Lower leg skin (tissue), 4 donors: Measurements from ENCODE around the gene UBR4. TPM values are rescaled to one million over a fixed set of nuclear protein-coding genes. Genes with fewer than 3 reads are reported as not detected.

Experiments
- DNase-seq, 2 donors: peaks; one replicate each; pipeline ENCODE4 v3.0.0-alpha.2; 2019; ENCODE audit warnings: low spot score in 2 of 2
- H3K4me3 ChIP-seq: fragments of 200-600 bp; sonication (generic); 2 replicates; pipeline ENCODE4 v1.5.1; 2017; ENCODE audit warnings: mild to moderate bottlenecking, low read depth; ENCODE audit not compliant: poor library complexity, severe bottlenecking
- POLR2A ChIP-seq, 2 donors: fragments of 450-650 bp; IDR thresholded peaks; one replicate each; pipeline ENCODE4 v1.6.1; 2016 to 2017; ENCODE audit warnings: antibody characterized with exemption in 2 of 2, mild to moderate bottlenecking in 1 of 2, moderate library complexity in 1 of 2
- WGBS, 2 donors: methylation state at CpG; one replicate each; pipeline ENCODE4 v1.1.5; 2018; 5-methylcytosine and 5-hydroxymethylcytosine counted together
- intact Hi-C: fragments of 100-400 bp; cut with DNase I; formaldehyde crosslinking; loops from one replicate; pipeline ENCODE4 v1.15.0; 2023; ENCODE audit warnings: low total_unique reads
- total RNA-seq, 4 donors: library from RNA; depleted of rRNA; stranded (reverse); fragments of >200 nt; gene quantifications; one replicate each; pipeline ENCODE4 v1.1.0, GENCODE V29; 2016
- TF ChIP-seq, protein P1 (sequence below), 3 donors: fragments of 450-650 bp; IDR thresholded peaks; one replicate each; pipeline ENCODE4 v1.5.1; 2016; ENCODE audit warnings: antibody characterized with exemption in 3 of 3, mild to moderate bottlenecking in 3 of 3, moderate library complexity in 2 of 3

UBR4 gene
- total RNA-seq, 4 donors from 2014 or later, result 255 to 380 (median 329) TPM

DNA sequence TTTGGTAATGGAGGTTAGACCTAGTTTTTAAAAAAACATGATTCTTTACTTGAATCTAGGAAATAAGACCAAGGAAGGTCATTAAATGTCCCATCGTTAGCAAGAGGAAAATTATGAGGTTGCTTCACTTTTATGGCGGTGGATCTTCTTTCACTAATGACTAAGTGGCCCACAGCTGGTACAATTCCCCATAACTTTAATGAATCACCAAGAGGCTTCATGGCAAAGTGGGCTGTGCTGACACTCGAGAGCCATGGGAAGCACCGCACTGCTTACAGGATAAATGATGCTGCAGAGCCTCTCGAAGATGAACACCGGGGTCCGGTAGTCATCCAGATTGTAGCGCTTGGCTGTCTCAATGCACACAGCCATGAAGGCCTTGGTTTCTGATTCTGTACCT lies 108.8 kb downstream of the UBR4 start:
- intact Hi-C loops, result loop anchor here (10.0 kb wide), 1 partner anchor 496 kb away; no protein-coding TSS in a partner anchor
- no peak overlapping the region for H3K4me3 ChIP-seq
- 89 to 92% methylated on average over 8 of the region's 8 CpGs for WGBS, 2 donors
- DNase-seq, result no peak
- no peak for TF ChIP-seq POLR2A (IDR thresholded peaks at IDR 0.05)
- TF ChIP-seq, protein P1, sequence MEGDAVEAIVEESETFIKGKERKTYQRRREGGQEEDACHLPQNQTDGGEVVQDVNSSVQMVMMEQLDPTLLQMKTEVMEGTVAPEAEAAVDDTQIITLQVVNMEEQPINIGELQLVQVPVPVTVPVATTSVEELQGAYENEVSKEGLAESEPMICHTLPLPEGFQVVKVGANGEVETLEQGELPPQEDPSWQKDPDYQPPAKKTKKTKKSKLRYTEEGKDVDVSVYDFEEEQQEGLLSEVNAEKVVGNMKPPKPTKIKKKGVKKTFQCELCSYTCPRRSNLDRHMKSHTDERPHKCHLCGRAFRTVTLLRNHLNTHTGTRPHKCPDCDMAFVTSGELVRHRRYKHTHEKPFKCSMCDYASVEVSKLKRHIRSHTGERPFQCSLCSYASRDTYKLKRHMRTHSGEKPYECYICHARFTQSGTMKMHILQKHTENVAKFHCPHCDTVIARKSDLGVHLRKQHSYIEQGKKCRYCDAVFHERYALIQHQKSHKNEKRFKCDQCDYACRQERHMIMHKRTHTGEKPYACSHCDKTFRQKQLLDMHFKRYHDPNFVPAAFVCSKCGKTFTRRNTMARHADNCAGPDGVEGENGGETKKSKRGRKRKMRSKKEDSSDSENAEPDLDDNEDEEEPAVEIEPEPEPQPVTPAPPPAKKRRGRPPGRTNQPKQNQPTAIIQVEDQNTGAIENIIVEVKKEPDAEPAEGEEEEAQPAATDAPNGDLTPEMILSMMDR (IDR thresholded peaks at IDR 0.05), result no peak

DNA sequence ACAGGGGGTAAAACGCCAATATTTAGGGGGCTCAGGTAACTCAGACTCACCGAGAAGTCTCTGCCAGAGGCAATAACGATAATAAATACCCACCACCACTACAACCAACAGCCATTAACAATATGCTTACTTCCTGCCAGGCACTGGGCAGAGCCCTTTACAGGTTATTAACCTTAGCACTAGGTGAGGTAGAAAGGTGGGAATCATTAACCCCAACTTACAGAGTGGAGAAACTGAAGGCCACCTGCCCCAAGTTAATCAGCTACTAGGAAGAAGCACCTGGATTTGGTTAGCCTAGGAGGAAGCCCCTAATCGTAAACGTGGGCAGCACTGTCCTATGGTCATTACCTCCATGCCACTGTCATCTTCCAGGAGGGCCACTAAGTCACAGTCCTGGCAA lies 110.0 kb downstream of the UBR4 start:
- TF ChIP-seq POLR2A (IDR thresholded peaks at IDR 0.05), result no peak
- TF ChIP-seq, protein P1 (IDR thresholded peaks at IDR 0.05), result no peak
- DNase-seq, result no peak
- WGBS, 2 donors, result 92 to 96% methylated on average over 5 of the region's 5 CpGs
- no peak overlapping the region for H3K4me3 ChIP-seq
- intact Hi-C loops, result loop anchor here (10.0 kb wide), 1 partner anchor 495 kb away; no protein-coding TSS in a partner anchor

- no peak overlapping the region for H3K4me3 ChIP-seq
- TF ChIP-seq, protein P1 (IDR thresholded peaks at IDR 0.05), result no peak
- no peak for TF ChIP-seq POLR2A (IDR thresholded peaks at IDR 0.05)
- no peak for DNase-seq
- WGBS, 2 donors, result 88 to 91% methylated on average over 5 of the region's 5 CpGs
- intact Hi-C loops, result loop anchor here (5.0 kb wide), 1 partner anchor 215 kb away; no protein-coding TSS in a partner anchor
These were observed 113.1 kb downstream of the UBR4 start for GRCh38 chr1:19096990-19097389.

DNA sequence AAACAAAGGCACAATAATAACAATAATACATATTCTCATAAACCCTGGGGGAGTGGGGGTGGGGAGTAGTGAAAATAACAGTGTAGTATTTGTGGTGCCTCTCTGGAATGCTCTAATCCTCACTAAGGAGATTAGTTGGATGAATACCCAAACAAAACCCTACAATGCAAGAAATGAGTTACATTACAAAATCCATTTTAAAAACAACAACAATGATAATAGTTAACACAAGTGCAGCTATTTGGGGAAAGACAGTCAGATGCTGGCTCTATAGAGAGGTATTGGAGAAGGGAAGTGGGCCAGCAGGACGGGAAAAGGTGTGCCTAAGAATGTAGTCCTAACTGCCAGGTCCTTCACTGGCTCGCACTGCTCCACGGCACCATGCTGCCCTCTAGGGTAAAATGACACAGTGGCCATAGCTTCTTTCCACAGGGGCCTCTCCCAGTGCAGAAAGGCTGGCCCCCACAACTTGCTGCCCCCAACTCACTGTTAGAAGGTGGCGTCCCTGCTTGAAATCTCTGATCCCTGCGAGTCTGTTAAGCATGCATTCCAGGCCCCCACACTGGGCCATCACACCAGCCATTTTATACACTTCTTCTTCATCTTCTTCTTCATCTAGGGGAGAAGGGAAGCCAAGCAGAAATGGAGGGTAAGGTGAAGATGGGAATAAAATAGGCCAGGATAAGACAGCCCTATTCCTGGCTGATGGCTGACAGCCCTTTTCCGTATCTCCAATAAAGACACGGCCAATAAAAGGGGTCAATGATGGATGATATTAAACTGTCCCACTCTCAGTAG lies 113.8 kb downstream of the UBR4 start:
- TF ChIP-seq, protein P1 (IDR thresholded peaks at IDR 0.05), result no peak
- no peak for TF ChIP-seq POLR2A (IDR thresholded peaks at IDR 0.05)
- no peak for DNase-seq
- WGBS, 2 donors, result 52 to 55% methylated on average over 7 of the region's 7 CpGs
- intact Hi-C loops, result loop anchor here (5.0 kb wide), 1 partner anchor 214 kb away; no protein-coding TSS in a partner anchor
- no peak overlapping the region for H3K4me3 ChIP-seq

DNA sequence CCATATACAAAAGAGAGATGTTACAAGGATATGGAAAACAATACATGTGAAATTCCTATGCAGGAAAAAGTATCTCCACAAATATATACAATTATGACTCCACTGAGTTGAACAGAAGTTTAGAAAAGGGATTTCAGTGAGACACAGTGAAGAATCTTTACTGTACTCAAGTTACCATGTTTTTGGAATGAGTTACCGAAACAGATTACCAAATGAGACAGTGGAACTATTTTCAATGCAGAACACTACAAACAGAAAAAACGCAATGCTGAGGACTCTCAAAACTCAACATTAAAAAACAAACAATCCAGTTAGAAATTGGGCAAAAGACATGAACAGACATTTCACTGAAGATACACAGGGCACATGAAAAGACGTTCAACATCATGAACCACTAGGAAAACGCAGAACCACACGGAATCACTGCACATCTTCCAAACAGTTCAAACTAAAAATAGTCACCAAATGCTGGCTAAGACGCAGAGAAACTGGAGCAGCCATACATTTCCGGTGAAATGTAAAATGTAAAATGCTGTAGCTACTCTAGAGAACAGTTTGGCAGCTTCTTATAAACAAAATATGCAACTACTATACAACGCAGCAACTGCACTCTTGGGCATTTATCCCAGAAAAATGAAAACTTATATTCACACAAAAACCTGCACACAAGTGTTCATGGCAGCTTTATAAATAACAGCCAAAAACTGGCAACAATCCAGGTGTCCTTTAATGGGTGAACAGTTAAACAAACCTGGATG lies 118.7 kb downstream of the UBR4 start:
- intact Hi-C loops, result no loop called here
- TF ChIP-seq, protein P1 (IDR thresholded peaks at IDR 0.05), result no peak
- TF ChIP-seq POLR2A (IDR thresholded peaks at IDR 0.05), result no peak
- WGBS, 2 donors, result 78 to 86% methylated on average over 8 of the region's 8 CpGs
- H3K4me3 ChIP-seq, result no peak overlapping the region
- DNase-seq, result no peak
